HG03521 (cell line): Measurements from ENCODE around the gene PLA2G3.
"Not testable (repeated sequence)": the region's sequence is repeated elsewhere in the genome, so short reads cannot be mapped to it uniquely, and the experiment has no call there.

Source experiments
- ATAC-seq: cut with Tn5 transposase; IDR thresholded peaks from one replicate; pipeline ENCODE4 v1.9.1; 2021; ENCODE audit warnings: mild to moderate bottlenecking, moderate library complexity; ENCODE audit not compliant: unreplicated experiment

PLA2G3 gene

GRCh38 chr22:31102441-31103081 is 37.7 kb downstream of the PLA2G3 start:
- no peak for ATAC-seq

- no peak for ATAC-seq
These were observed 39.4 kb downstream of the PLA2G3 start for GRCh38 chr22:31100762-31101525.

GRCh38 chr22:31099841-31100761 is 40.2 kb downstream of the PLA2G3 start:
- no peak for ATAC-seq

- no peak for ATAC-seq
These were observed 40.9 kb downstream of the PLA2G3 start for GRCh38 chr22:31099386-31099785.

- no peak for ATAC-seq
These were observed 41.6 kb downstream of the PLA2G3 start for GRCh38 chr22:31098632-31099110.

GRCh38 chr22:31097941-31098631 is 42.2 kb downstream of the PLA2G3 start:
- no peak for ATAC-seq

GRCh38 chr22:31097539-31097938 is 42.8 kb downstream of the PLA2G3 start:
- ATAC-seq: not testable (repeated sequence)

GRCh38 chr22:31096657-31097279 is 43.5 kb downstream of the PLA2G3 start:
- no peak for ATAC-seq

GRCh38 chr22:31095637-31096249 is 44.6 kb downstream of the PLA2G3 start:
- no peak for ATAC-seq

GRCh38 chr22:31094741-31095140 is 45.6 kb downstream of the PLA2G3 start:
- ATAC-seq: no peak

GRCh38 chr22:31094021-31094551 is 46.2 kb downstream of the PLA2G3 start:
- ATAC-seq: no peak

GRCh38 chr22:31093086-31093850 is 47.0 kb downstream of the PLA2G3 start:
- no peak for ATAC-seq

- no peak for ATAC-seq
These were observed 48.1 kb downstream of the PLA2G3 start for GRCh38 chr22:31092161-31092560.

- ATAC-seq: no peak
These were observed 49.0 kb downstream of the PLA2G3 start for GRCh38 chr22:31091106-31091975.

GRCh38 chr22:31090217-31091085 is 49.9 kb downstream of the PLA2G3 start:
- no peak for ATAC-seq

- no peak for ATAC-seq
These were observed 50.9 kb downstream of the PLA2G3 start for GRCh38 chr22:31089160-31090100.
